HL-60 (cell line): ENCODE data around the gene SLC52A3.
"Not testable (repeated sequence)": the region's sequence is repeated elsewhere in the genome, so short reads cannot be mapped to it uniquely, and the experiment has no call there.

ENCODE experiments used
- CTCF ChIP-seq: IDR thresholded peaks from one replicate; pipeline ENCODE4 v1.5.1; 2011; ENCODE audit warnings: low read length, control low read depth, inconsistent platforms; ENCODE audit not compliant: insufficient read depth
- POLR2AphosphoS5 ChIP-seq: IDR thresholded peaks from 2 replicates; pipeline ENCODE4 v1.6.1; 2012; ENCODE audit warnings: low read depth
- REST ChIP-seq: IDR thresholded peaks from 2 replicates; pipeline ENCODE4 v1.6.1; 2012; ENCODE audit warnings: low read depth; ENCODE audit not compliant: insufficient replicate concordance

DNA sequence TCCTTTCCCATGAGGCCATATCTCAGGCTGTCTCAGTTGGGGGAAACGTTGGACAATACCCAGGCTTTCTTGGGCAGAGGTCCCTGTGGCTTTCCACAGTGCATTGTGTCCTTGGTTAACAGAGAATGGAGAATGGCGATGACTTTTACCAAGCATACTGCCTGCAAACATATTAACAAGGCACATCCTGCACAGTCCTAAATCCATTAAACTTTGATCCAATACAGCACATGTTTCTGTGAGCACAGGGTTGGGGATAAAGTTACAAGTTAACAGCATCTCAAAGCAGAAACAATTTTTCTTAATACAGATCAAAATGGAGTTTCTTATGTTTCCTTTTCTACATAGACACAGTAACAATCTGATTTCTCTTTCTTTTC, 44.1 kb upstream of the SLC52A3 start:
- not testable (repeated sequence) for TF ChIP-seq CTCF, POLR2AphosphoS5, REST
